Keratinocyte (primary cell): ENCODE data around the gene HSD11B1L. TPM values are rescaled to one million over a fixed set of nuclear protein-coding genes. Genes with fewer than 3 reads are reported as not detected.

Experiments
- DNase-seq: peaks from one replicate; pipeline ENCODE4 v3.0.0-alpha.2; 2011; ENCODE audit warnings: low read depth, missing footprints, low spot score
- FAIRE-seq: peaks from 2 replicates; lab custom pipeline; 2011; peaks lifted over from hg19 to GRCh38; lab: Jason Lieb, UNC
- H2AFZ ChIP-seq: 2 replicates; pipeline ENCODE4 v1.6.0; 2012; ENCODE audit warnings: low read length, control low read depth, inconsistent platforms; ENCODE audit not compliant: control insufficient read depth
- H3K27ac ChIP-seq: 2 replicates; pipeline ENCODE4 v1.5.1; 2011; ENCODE audit warnings: low read length; ENCODE audit not compliant: control insufficient read depth, insufficient read depth
- H3K27me3 ChIP-seq: 3 replicates; pipeline ENCODE4 v1.6.0; 2011; ENCODE audit warnings: low read length; ENCODE audit not compliant: control insufficient read depth, insufficient read depth; ENCODE audit errors: extremely low read depth
- H3K36me3 ChIP-seq, 2 experiments: 2 replicates in 1 of 2; 3 replicates in 1 of 2; pipeline ENCODE4 v1.5.1; 2011; ENCODE audit warnings: low read length in 2 of 2, mild to moderate bottlenecking in 1 of 2; ENCODE audit not compliant: control insufficient read depth in 2 of 2, insufficient read depth in 2 of 2; ENCODE audit errors: extremely low read depth in 1 of 2
- H3K4me1 ChIP-seq: 3 replicates; pipeline ENCODE4 v1.5.1; 2011; ENCODE audit warnings: low read length; ENCODE audit not compliant: control insufficient read depth, insufficient read depth; ENCODE audit errors: extremely low read depth
- H3K4me2 ChIP-seq: 3 replicates; pipeline ENCODE4 v1.6.0; 2011; ENCODE audit warnings: low read depth, low read length; ENCODE audit not compliant: control insufficient read depth, insufficient read depth; ENCODE audit errors: extremely low read depth
- H3K4me3 ChIP-seq, 3 experiments: fragments of 200-600 bp in 1 of 3; sonication (generic) in 1 of 3; 2 replicates in 2 of 3; 3 replicates in 1 of 3; pipeline ENCODE4 v1.5.1; 2011 to 2016; ENCODE audit warnings: low read length in 3 of 3, mild to moderate bottlenecking in 3 of 3, control low read depth in 2 of 3, inconsistent platforms in 1 of 3, low read depth in 1 of 3, mixed read lengths in 1 of 3, mixed run types in 1 of 3, moderate library complexity in 1 of 3; ENCODE audit not compliant: control insufficient read depth in 2 of 3, insufficient read depth in 2 of 3; ENCODE audit errors: extremely low read depth in 1 of 3
- H3K79me2 ChIP-seq: 2 replicates; pipeline ENCODE4 v1.6.0; 2012; ENCODE audit warnings: low read length; ENCODE audit not compliant: control insufficient read depth, insufficient read depth
- H3K9ac ChIP-seq: 3 replicates; pipeline ENCODE4 v1.6.0; 2011; ENCODE audit warnings: low read length; ENCODE audit not compliant: control insufficient read depth, insufficient read depth; ENCODE audit errors: extremely low read depth
- H3K9me1 ChIP-seq: 3 replicates; pipeline ENCODE4 v1.6.0; 2011; ENCODE audit warnings: low read length; ENCODE audit not compliant: control insufficient read depth, insufficient read depth; ENCODE audit errors: extremely low read depth
- H3K9me3 ChIP-seq: 2 replicates; pipeline ENCODE4 v1.5.1; 2012; ENCODE audit warnings: low read depth, low read length; ENCODE audit not compliant: control insufficient read depth
- H4K20me1 ChIP-seq: 3 replicates; pipeline ENCODE4 v1.6.0; 2011; ENCODE audit warnings: low read length; ENCODE audit not compliant: control insufficient read depth, insufficient read depth; ENCODE audit errors: extremely low read depth
- EZH2 ChIP-seq: IDR thresholded peaks from one replicate; pipeline ENCODE4 v1.6.1; 2012; ENCODE audit warnings: inconsistent platforms, mild to moderate bottlenecking, low read length, moderate library complexity
- dilution Hi-C: fragments of 300-500 bp; cut with MboI; formaldehyde crosslinking; loops from one replicate; pipeline ENCODE4 v1.7.0; 2020; ENCODE audit warnings: low sequenced_read_pairs; ENCODE audit not compliant: extremely low pct_ligation_motif_present
- polyA plus RNA-seq, 5 experiments: library from polyadenylated mRNA; depleted of rRNA in 3 of 5; stranded (reverse) in 3 of 5; stranded (forward) in 1 of 5; unstranded in 1 of 5; fragments of >200 nt; gene quantifications; 1 replicate in 1 of 5; 2 replicates in 3 of 5; 3 replicates in 1 of 5; pipeline versions ENCODE4 v1.2.1 to v1.2.3, GENCODE V29; 2011 to 2012; ENCODE audit warnings: missing spikeins in 2 of 5, low read depth in 1 of 5, low replicate concordance in 1 of 5
- TF ChIP-seq, protein P1 (sequence below), 3 experiments: IDR thresholded peaks in 1 of 3; conservative IDR thresholded peaks in 1 of 3; optimal IDR thresholded peaks in 1 of 3; 2 replicates in 2 of 3; 3 replicates in 1 of 3; pipeline versions ENCODE3 to v1.5.1; 2011; ENCODE audit warnings: low read length in 3 of 3, mild to moderate bottlenecking in 3 of 3, moderate library complexity in 2 of 3, control low read depth in 1 of 3, inconsistent platforms in 1 of 3; ENCODE audit not compliant: insufficient read depth in 2 of 3; ENCODE audit errors: extremely low read depth in 1 of 3

The HSD11B1L gene
- polyA plus RNA-seq, 1 donor (not counting 4 experiments of a cell fraction or from before 2014, with no cell fraction given), result 3.7 TPM

DNA sequence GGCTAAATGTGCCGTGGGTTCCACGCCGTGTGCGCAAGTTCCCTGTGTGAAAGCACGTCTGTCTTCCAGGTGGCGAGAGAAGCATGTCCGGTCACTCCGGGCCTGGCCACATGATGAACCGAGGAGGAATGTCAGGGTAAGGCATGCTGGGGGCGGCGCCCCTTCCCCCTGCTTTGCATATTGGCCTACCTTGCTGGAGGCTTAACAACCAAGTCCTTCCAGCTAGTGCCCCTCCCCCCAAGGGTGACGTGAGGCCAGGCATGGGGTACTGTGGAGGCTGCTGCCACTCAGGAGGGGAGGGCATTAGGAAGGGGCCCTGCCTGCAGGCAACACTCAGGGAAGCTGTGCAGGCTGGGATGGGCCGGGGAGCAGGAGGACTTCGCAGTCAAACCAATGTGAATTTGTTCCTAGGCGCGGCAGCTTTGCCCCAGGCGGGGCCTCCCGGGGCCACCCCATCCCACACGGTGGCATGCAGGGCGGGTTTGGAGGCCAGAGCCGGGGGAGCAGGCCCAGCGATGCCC lies 13.0 kb upstream of the HSD11B1L start:
- TF ChIP-seq EZH2, result no peak
- TF ChIP-seq, protein P1, sequence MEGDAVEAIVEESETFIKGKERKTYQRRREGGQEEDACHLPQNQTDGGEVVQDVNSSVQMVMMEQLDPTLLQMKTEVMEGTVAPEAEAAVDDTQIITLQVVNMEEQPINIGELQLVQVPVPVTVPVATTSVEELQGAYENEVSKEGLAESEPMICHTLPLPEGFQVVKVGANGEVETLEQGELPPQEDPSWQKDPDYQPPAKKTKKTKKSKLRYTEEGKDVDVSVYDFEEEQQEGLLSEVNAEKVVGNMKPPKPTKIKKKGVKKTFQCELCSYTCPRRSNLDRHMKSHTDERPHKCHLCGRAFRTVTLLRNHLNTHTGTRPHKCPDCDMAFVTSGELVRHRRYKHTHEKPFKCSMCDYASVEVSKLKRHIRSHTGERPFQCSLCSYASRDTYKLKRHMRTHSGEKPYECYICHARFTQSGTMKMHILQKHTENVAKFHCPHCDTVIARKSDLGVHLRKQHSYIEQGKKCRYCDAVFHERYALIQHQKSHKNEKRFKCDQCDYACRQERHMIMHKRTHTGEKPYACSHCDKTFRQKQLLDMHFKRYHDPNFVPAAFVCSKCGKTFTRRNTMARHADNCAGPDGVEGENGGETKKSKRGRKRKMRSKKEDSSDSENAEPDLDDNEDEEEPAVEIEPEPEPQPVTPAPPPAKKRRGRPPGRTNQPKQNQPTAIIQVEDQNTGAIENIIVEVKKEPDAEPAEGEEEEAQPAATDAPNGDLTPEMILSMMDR (optimal IDR thresholded peaks at IDR 0.05 in 1 of 3, IDR thresholded peaks at IDR 0.05 in 1 of 3, conservative IDR thresholded peaks at IDR 0.05 in 1 of 3; ENCODE audit: extremely low read depth in 1 of 3, insufficient read depth in 2 of 3, low read length in 3 of 3), result no peak
- Histone ChIP-seq H2AFZ (no peak overlapping the region), H3K4me3 (no peak overlapping the region), H3K27me3 (no peaks in the 10 kb centered on the region), H3K4me1 (no peaks in the 10 kb centered on the region), H3K4me2 (no peak overlapping the region), H3K27ac (no peak overlapping the region), H4K20me1 (no peaks in the 10 kb centered on the region), H3K36me3 (peaks cover 44 to 49% of the 10 kb centered on the region in 2 experiments), H3K9me3 (no peaks in the 10 kb centered on the region), H3K79me2 (no peaks in the 10 kb centered on the region), H3K9ac (no peak overlapping the region), H3K9me1 (no peaks in the 10 kb centered on the region)
- FAIRE-seq (no peak), DNase-seq (no peak)
- dilution Hi-C loops, result no loop called here

DNA sequence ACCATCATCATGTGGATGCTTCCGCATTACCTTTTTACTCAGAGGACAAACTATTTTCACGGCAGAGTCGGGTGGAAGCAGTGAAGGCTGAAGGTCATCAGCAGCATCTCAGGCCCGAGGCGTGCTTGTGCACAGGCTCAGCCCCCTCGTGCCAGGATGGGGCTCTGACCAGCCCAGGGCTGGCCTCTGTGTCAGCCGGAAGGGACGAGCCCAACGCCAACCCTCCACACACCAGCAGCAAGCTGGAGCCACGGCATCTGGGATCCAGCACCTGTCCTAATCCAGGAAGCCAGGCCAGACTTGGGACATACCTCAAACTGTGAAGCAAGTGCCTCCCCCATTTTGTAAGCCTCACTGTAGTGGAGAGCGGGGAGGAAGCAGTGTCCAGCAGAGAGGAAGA lies 11.6 kb upstream of the HSD11B1L start:
- H4K20me1 ChIP-seq, result no peaks in the 10 kb centered on the region
- H3K27ac ChIP-seq, result no peak overlapping the region
- H3K36me3 ChIP-seq, result peaks cover 35 to 40% of the 10 kb centered on the region in 2 experiments
- no peak for FAIRE-seq
- H2AFZ ChIP-seq, result no peak overlapping the region
- DNase-seq, result no peak
- no peak overlapping the region for H3K4me2 ChIP-seq
- no peak overlapping the region for H3K9ac ChIP-seq
- no peaks in the 10 kb centered on the region for H3K9me1 ChIP-seq
- no peaks in the 10 kb centered on the region for H3K79me2 ChIP-seq
- no peaks in the 10 kb centered on the region for H3K4me1 ChIP-seq
- dilution Hi-C loops, result no loop called here
- H3K4me3 ChIP-seq, result no peak overlapping the region
- H3K27me3 ChIP-seq, result no peaks in the 10 kb centered on the region
- H3K9me3 ChIP-seq, result no peaks in the 10 kb centered on the region
- TF ChIP-seq EZH2, result no peak
- TF ChIP-seq, protein P1 (optimal IDR thresholded peaks at IDR 0.05 in 1 of 3, IDR thresholded peaks at IDR 0.05 in 1 of 3, conservative IDR thresholded peaks at IDR 0.05 in 1 of 3; ENCODE audit: extremely low read depth in 1 of 3, insufficient read depth in 2 of 3, low read length in 3 of 3), result no peak
